Tibial nerve (tissue), 4 donors: ENCODE measurements around the gene DISC1. TPM values are rescaled to one million over a fixed set of nuclear protein-coding genes. Genes with fewer than 3 reads are reported as not detected.
A peak's percentile ranks its signal among the peaks of the same experiment; 100 is the strongest.

ENCODE experiments used
- DNase-seq, 2 donors: peaks; one replicate each; pipeline ENCODE4 v3.0.0-alpha.2; 2019; ENCODE audit warnings: low spot score in 2 of 2
- H3K27ac ChIP-seq, 4 donors: fragments of 200-600 bp; sonication (generic) in 3 of 4; one replicate each; pipeline ENCODE4 v1.5.1; 2017 to 2019; ENCODE audit warnings: mild to moderate bottlenecking in 1 of 4
- H3K27me3 ChIP-seq, 2 donors: fragments of 200-600 bp; sonication (generic) in 1 of 2; one replicate each; pipeline versions ENCODE4 v1.5.1 to v1.6.0; 2017 to 2019
- H3K36me3 ChIP-seq, 3 donors: fragments of 200-600 bp; sonication (generic); one replicate each; pipeline ENCODE4 v1.5.1; 2018 to 2019
- H3K4me1 ChIP-seq, 4 donors: fragments of 200-600 bp; sonication (generic) in 3 of 4; one replicate each; pipeline ENCODE4 v1.5.1; 2017 to 2019
- H3K4me3 ChIP-seq, 4 donors: fragments of 200-600 bp; sonication (generic) in 3 of 4; one replicate each; pipeline ENCODE4 v1.5.1; 2017 to 2019; ENCODE audit warnings: mild to moderate bottlenecking in 1 of 4, moderate library complexity in 1 of 4
- H3K9me3 ChIP-seq, 4 donors: fragments of 200-600 bp; sonication (generic) in 3 of 4; one replicate each; pipeline ENCODE4 v1.5.1; 2017 to 2019
- CTCF ChIP-seq, 5 experiments: fragments of 200-600 bp in 3 of 5; fragments of 450-650 bp in 2 of 5; sonication (generic) in 3 of 5; IDR thresholded peaks; one replicate each; pipeline ENCODE4 v1.5.1; 2016 to 2019; ENCODE audit warnings: antibody characterized with exemption in 5 of 5, mild to moderate bottlenecking in 3 of 5, moderate library complexity in 2 of 5
- EP300 ChIP-seq, 2 donors: sonication (generic); formaldehyde crosslinking; IDR thresholded peaks; one replicate each; pipeline ENCODE4 v1.6.1; 2017; ENCODE audit warnings: antibody characterized with exemption in 2 of 2, mild to moderate bottlenecking in 1 of 2
- POLR2A ChIP-seq, 2 donors: fragments of 450-650 bp; IDR thresholded peaks; one replicate each; pipeline ENCODE4 v1.6.1; 2017; ENCODE audit warnings: antibody characterized with exemption in 2 of 2, mild to moderate bottlenecking in 2 of 2, moderate library complexity in 2 of 2
- WGBS, 2 donors: methylation state at CpG; one replicate each; pipeline ENCODE4 v1.1.5; 2018; 5-methylcytosine and 5-hydroxymethylcytosine counted together
- total RNA-seq, 4 donors: library from RNA; depleted of rRNA; stranded (reverse); fragments of >200 nt; gene quantifications; one replicate each; pipeline ENCODE4 v1.1.0, GENCODE V29; 2016

The DISC1 gene
- total RNA-seq, 4 donors from 2014 or later, result 29.9 to 39.0 (median 32.7) TPM

- Histone ChIP-seq H3K27me3 (no peaks in the 10 kb centered on the region), H3K4me1 (peaks cover 0 to 36% (median 8%) of the 10 kb centered on the region in 4 donors), H3K9me3 (peaks cover 0 to under 1% (median 0%) of the 10 kb centered on the region in 4 donors), H3K36me3 (no peaks in the 10 kb centered on the region), H3K4me3 (no peak overlapping the region), H3K27ac (peak overlapping the region in 1 of 4 donors; percentile 24)
- peak in 1 of 2 donors; percentile 15 for DNase-seq
- TF ChIP-seq CTCF (IDR thresholded peaks at IDR 0.05) (no peak), EP300 (IDR thresholded peaks at IDR 0.05) (no peak), POLR2A (IDR thresholded peaks at IDR 0.05) (no peak)
- 29 to 33% methylated on average over 9 of the region's 9 CpGs for WGBS, 2 donors
Measured at GRCh38 chr1:231936983-231937775, 310.6 kb downstream of the DISC1 start.

- Histone ChIP-seq H3K4me1 (peaks cover 0 to 36% (median 8%) of the 10 kb centered on the region in 4 donors), H3K9me3 (no peaks in the 10 kb centered on the region), H3K27me3 (no peaks in the 10 kb centered on the region), H3K4me3 (no peak overlapping the region), H3K27ac (no peak overlapping the region), H3K36me3 (no peaks in the 10 kb centered on the region)
- 95 to 97% methylated on average over 2 of the region's 2 CpGs for WGBS, 2 donors
- TF ChIP-seq EP300 (IDR thresholded peaks at IDR 0.05), result no peak
- no peak for DNase-seq
Measured at GRCh38 chr1:231938211-231938610, 311.6 kb downstream of the DISC1 start.

GRCh38 chr1:231938711-231939110, 312.1 kb downstream of the DISC1 start:
- Histone ChIP-seq H3K36me3 (peaks cover 0 to 3% (median 0%) of the 10 kb centered on the region in 3 donors), H3K27ac (no peak overlapping the region), H3K27me3 (no peaks in the 10 kb centered on the region), H3K9me3 (no peaks in the 10 kb centered on the region), H3K4me3 (no peak overlapping the region), H3K4me1 (peaks cover 0 to 36% (median 8%) of the 10 kb centered on the region in 4 donors)
- no peak for TF ChIP-seq POLR2A (IDR thresholded peaks at IDR 0.05)
- TF ChIP-seq CTCF (IDR thresholded peaks at IDR 0.05), result no peak
- DNase-seq, result no peak
- WGBS, 2 donors, result 90 to 94% methylated on average over 6 of the region's 6 CpGs

- no peaks in the 10 kb centered on the region for H3K9me3 ChIP-seq
- H3K27me3 ChIP-seq, result no peaks in the 10 kb centered on the region
- no peak for DNase-seq
- no peak for TF ChIP-seq CTCF (IDR thresholded peaks at IDR 0.05)
- 95 to 98% methylated on average over 4 of the region's 4 CpGs for WGBS, 2 donors
- no peak overlapping the region for H3K27ac ChIP-seq
- H3K4me1 ChIP-seq, result peaks cover 0 to 36% (median 8%) of the 10 kb centered on the region in 4 donors
- no peak overlapping the region for H3K4me3 ChIP-seq
- H3K36me3 ChIP-seq, result peaks cover 0 to 7% (median 0%) of the 10 kb centered on the region in 3 donors
Measured at GRCh38 chr1:231939118-231939517, 312.5 kb downstream of the DISC1 start.

GRCh38 chr1:231940116-231940515, 313.5 kb downstream of the DISC1 start:
- Histone ChIP-seq H3K4me1 (peaks cover 0 to 26% (median 3%) of the 10 kb centered on the region in 4 donors), H3K27me3 (no peaks in the 10 kb centered on the region), H3K27ac (no peak overlapping the region), H3K36me3 (peaks cover 0 to 17% (median 0%) of the 10 kb centered on the region in 3 donors), H3K4me3 (no peak overlapping the region), H3K9me3 (no peaks in the 10 kb centered on the region)
- WGBS, 2 donors, result 86 to 91% methylated on average over 7 of the region's 7 CpGs
- no peak for DNase-seq
- TF ChIP-seq CTCF (IDR thresholded peaks at IDR 0.05) (no peak), POLR2A (IDR thresholded peaks at IDR 0.05) (no peak), EP300 (IDR thresholded peaks at IDR 0.05) (no peak)
